HG03095 (cell line): ENCODE data around the gene RNFT2.
A peak's percentile ranks its signal among the peaks of the same experiment; 100 is the strongest.
"Not testable (repeated sequence)": the region's sequence is repeated elsewhere in the genome, so short reads cannot be mapped to it uniquely, and the experiment has no call there.

Experiments used
- ATAC-seq: cut with Tn5 transposase; IDR thresholded peaks from one replicate; pipeline ENCODE4 v1.9.1; 2021; ENCODE audit warnings: moderate library complexity; ENCODE audit not compliant: unreplicated experiment

RNFT2 gene

GRCh38 chr12:116792403-116792802 is 54.3 kb downstream of the RNFT2 start:
- no peak for ATAC-seq

GRCh38 chr12:116794725-116795124 is 56.6 kb downstream of the RNFT2 start:
- ATAC-seq, result no peak

- no peak for ATAC-seq
Observed at GRCh38 chr12:116797885-116798284, 59.8 kb downstream of the RNFT2 start.

DNA sequence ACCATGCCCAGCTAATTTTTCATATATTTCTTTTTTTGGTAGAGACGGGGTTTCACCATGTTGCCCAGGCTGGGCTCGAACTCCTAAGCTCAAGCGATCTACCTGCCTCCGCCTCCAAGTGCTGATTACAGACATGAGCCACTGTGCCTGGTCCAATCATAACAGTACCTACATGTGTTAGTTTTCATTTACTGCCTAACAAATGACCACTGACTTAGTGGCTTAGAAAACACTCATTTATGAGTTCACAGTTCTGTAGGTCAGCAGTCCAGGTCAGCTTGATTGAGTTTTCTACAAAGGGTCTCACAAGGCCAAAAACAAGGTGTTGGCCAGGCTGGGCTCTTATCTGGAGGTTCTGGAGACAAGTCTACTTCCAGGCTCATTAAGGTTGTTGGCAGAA is 60.6 kb downstream of the RNFT2 start:
- no peak for ATAC-seq

DNA sequence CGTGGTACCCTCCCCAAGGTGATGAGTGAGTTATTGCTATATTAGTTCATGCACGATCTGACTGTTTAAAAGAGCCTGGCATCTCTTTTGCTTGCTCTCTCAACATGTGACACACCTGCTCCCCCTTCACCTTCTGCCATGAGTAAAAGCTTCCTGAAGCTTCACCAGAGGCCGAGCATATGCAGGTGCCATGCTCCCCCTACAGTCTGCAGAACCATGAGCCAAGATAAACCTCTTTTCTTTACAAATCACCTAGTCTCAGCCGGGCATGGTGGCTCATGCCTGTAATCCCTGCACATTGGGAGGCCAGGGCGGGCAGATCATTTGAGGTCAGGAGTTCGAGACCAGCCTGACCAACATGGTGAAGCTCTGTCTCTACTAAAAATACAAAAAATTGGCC is 61.8 kb downstream of the RNFT2 start:
- ATAC-seq, result no peak

DNA sequence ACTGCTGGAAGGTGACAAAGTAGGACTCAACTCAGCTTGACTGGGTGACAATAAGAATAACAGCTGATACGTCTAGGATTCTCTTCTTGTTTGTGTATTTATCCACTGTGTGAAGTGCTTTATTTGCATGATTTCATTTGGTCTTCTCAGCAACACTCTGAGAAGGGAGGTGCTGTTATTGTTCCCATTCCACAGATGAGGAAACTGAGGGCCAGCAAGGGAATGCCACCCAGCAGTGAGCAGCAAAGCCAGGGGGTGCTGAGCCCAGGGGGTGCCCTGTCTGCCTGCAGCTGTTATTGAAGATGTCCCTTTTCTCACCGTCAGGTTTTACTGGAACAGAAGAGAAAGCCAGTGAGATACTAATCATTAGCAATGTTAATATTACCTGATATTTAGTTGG is 62.8 kb downstream of the RNFT2 start:
- no peak for ATAC-seq

DNA sequence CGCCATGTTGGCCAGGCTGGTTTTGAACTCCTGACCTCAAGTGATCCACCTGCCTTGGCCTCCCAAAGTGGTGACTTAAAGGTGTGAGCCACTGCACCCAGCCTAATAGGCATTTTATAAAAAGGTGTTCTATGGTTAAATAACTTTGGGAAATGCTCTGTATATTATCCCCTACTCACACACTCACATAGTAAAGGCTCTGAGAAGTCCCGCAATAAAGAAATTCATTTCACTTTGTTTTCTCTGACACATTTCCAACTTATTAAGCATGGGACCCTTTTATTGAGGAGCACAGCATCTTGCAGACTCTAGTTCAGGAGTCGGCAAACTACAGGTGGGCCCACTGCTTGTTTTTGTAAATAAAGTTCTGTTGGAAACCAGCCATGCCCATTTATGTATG is 63.9 kb downstream of the RNFT2 start:
- no peak for ATAC-seq

DNA sequence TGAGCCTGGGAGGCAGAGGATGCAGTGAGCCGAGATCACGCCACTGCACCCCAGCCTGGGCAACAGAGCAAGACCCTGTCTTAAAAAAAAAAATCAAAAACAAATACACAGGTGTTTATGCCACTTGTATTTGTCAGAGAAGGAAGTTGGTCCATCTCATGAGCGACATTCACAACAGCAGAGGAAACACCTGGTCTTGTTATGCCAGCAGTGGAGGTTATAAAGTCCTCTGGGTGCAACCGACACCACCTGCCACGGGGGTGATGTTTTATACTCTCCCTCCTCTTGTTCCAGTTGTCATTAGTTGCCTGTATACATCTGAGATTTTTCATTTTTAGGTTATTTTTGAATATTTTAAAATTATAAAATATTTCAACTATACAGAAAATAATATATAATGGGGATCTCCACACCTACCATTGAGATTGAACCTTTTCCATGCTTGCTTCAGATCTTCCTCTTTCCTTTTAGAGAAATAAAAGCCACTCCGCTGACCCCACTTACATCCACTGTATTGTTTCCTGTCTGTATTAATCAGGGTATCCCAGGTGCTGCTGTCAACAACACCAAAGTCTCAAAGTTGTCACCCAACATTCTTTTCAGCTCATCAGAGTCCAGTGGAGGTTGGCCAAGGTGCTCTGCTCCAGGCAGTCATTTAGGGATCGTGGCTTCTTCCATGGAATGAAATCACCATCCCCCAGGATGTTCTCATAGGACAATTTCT is 65.1 kb downstream of the RNFT2 start:
- no peak for ATAC-seq

DNA sequence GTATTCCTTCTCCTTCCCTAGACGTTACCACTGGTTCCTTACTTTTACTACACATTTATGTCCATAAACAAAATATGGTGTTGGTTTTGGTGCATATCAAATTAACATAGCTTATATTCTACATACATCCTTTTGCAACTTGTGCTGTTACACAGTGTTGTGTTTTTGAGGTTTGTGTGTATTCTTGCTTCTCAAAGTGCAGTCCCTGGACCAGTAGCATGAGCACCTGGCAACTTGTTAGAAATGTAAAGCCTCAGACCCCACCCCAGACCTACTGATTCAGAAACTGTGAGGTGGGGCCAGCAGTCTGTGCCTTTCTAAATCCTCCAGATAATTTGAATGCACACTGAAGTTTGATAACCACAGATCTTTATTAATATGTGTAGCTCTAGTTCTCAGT is 65.9 kb downstream of the RNFT2 start:
- ATAC-seq, result no peak

DNA sequence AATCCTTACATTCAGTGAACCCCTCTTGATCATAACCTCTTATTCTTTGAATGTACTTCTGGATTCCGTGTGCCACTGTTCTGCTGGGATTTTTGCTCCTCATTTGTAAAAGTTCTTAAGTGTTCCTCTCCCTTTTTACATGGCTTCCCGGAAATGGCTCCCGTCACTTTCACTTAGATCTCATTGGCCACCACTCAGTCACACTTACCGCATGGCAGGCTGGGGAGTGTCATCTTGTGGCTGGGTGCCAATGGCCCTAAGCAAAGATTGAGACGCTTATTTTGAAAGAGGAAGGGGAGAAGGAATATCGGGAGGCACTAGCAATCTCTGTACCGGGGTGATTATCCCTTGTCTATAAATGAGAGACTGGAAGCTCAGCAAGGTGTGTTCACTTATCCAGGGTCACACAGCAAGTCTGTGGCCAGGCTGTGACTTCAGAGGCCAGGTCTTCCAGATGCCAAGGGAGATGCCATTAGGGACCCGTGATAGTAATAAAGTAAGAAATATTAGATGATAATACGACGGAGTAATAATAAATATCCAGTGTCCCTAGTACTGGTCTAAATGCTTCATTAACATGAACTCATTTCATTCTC is 68.8 kb downstream of the RNFT2 start:
- no peak for ATAC-seq

DNA sequence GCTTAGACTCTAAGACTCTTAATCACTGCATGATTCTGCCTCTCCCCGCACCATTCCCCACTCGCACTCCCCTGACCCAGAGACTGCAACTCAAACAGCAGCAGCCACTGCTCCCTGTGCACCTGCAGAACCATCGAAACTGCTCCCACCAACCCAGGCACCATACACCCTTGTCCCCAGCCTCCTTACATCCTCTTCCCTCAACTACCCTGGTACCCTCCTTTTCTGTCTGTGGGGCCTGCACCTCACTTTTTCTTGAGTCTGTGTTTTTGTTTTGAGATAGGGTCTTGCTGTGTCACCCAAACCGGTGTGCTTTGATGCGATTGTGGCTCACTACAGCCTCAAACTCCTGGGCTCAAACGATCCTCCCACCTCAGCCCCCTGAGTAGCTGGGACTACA is 69.4 kb downstream of the RNFT2 start:
- ATAC-seq, result no peak

DNA sequence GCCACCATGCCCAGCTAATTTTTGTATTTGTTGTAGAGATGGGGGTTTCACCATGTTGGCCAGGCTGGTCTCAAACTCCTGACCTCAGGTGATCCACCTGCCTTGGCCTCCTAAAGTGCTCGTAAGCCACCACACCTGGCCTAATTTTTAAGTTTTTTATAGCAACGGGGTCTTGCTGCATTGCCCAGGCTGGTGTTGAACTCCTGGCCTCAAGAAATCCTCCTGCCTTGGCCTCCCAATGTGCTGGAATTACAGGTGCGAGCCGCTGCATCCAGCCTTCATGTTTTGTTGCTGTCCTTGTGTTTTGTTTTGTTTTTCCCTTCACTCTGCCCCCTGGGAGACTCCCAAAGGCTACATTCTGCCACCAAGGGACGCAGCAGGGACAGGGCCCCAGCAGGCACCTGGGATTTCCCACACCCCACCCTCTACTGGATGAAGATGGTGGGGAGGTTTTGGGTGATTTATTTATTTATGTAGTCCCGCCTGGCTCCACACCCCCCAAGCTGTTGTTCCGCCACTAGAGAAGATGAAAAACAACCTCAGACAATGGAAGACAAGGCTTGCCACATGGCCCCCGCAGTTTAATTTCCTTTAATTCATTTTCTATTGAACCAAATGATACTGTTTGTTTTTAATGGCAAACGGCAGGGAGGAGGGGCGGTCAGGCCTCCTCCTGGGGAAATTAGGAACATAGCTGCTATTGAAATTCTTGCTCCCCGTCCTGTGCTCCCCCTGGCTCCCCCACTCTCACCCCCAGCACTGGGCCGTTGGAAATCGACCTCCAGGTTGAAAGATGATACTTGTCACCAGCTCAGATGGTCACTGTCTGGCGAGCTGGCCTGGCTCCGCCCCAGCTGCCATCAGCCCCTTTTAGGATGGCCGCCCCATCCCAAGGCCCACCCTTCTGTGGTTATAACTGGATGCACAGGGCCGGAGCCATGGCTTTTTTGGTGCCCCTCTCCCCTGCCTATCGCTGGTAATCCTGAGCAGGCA is 70.3 kb downstream of the RNFT2 start:
- ATAC-seq, result no peak

- no peak for ATAC-seq
Observed at GRCh38 chr12:116812238-116812637, 74.1 kb downstream of the RNFT2 start.

GRCh38 chr12:116813271-116814041 is 75.3 kb downstream of the RNFT2 start:
- no peak for ATAC-seq

GRCh38 chr12:116814766-116815165 is 76.7 kb downstream of the RNFT2 start:
- ATAC-seq, result not testable (repeated sequence)

DNA sequence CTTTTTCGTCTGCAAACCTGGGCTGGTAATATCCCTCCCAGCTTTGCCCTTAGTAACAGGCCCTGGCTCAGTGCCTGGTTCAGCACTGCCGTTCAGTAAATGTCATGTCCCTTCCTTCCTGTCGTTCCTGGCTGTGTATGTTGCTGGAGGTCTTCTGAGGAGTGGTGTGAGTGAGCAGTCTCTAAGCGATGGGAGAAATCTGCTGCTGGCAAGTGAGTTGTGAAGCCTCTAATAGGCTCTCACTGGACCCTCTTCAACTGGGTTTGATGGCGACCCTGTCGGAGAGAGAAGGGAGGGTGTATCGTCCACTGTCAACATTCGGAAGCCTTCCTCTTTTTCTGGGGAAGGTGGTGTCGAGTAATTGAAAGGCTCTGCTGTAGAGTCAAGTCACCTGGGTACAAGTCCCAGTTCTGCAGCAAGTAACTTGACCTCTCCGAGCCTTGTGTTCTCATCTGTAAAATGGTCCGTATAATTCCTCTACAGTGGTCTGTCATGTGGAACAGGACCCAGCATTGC is 80.3 kb downstream of the RNFT2 start:
- ATAC-seq, result no peak

- ATAC-seq, result peak; percentile 88
Observed at GRCh38 chr12:116818948-116819832, 81.1 kb downstream of the RNFT2 start.

GRCh38 chr12:116820064-116820656 is 82.0 kb downstream of the RNFT2 start:
- ATAC-seq, result no peak

DNA sequence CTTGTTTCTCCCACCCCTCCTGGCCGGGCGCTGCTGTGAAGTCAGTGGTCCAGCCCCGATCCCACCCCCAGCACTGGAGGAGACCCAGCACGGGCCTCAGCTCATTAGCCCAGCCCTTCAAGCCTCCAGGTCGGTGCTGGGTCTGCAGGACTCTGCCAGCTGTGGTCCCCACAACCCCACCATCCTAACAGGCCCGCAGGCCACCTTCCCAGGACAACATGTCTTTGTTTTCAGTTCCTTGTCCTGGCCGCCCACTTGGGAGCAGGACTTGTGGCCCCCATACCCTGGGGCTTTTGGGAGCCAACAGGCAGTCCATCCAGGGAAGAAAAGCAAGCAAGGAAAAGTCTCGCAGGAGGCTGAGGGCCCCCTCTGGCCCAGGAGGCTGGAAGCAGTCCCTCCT is 83.2 kb downstream of the RNFT2 start:
- no peak for ATAC-seq
